ENCODE results near the gene COBL.
A peak's percentile ranks its signal among the peaks of the same experiment; 100 is the strongest.

Gene COBL

DNA sequence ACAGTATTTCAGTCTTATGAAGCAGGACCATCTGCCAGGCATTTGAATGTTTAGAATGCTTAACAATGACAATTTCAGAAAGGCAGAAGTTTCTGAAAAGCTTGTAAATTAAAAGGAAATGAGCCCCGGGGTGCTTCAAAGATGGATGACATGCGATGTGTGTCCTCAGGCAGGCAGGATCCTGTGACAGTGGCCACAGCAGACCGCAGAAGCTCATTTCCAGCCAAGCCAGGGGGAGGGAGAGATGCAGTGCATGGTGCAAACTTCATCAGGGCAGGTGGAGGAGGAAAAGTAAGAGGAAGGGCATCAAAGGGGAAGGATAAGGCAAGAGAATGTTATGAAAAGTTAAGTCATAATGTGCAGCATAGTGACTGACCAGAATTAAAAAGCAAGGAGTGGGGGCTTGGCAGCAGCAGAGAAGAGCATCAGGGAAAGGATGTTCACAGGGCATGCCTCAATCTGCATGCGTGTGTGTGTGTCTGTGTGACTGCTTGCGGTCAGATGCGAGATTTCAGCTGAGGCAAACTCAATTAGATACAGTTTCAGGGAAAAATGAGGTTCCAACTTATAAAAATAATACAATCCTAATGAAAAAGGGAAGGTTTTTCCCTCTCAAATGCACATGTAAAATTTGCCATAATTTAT, 173.7 kb downstream of the COBL start:
- DNase-seq (ENCODE audit: extremely low spot score): no peak
- TF ChIP-seq ZNF384 (IDR thresholded peaks at IDR 0.05) (no peak), ARNT (IDR thresholded peaks at IDR 0.05) (no peak), SUZ12 (IDR thresholded peaks at IDR 0.05) (no peak), LEF1 (IDR thresholded peaks at IDR 0.05; ENCODE audit: borderline replicate concordance) (no peak), HDGF (IDR thresholded peaks at IDR 0.05; ENCODE audit: borderline replicate concordance) (no peak), CTBP1 (IDR thresholded peaks at IDR 0.05; ENCODE audit: borderline replicate concordance) (no peak), NFRKB (IDR thresholded peaks at IDR 0.05) (no peak), FOXM1 (IDR thresholded peaks at IDR 0.05; ENCODE audit: borderline replicate concordance) (no peak), L3MBTL2 (conservative IDR thresholded peaks at IDR 0.05) (no peak), FOXA1 (IDR thresholded peaks at IDR 0.05) (no peak), ELF4 (IDR thresholded peaks at IDR 0.05) (no peak), BHLHE40 (IDR thresholded peaks at IDR 0.05; ENCODE audit: borderline replicate concordance) (no peak), FOXK2 (IDR thresholded peaks at IDR 0.05) (no peak), SP1 (IDR thresholded peaks at IDR 0.05) (no peak), TARDBP (IDR thresholded peaks at IDR 0.05) (no peak)
- TF ChIP-seq, protein P1, sequence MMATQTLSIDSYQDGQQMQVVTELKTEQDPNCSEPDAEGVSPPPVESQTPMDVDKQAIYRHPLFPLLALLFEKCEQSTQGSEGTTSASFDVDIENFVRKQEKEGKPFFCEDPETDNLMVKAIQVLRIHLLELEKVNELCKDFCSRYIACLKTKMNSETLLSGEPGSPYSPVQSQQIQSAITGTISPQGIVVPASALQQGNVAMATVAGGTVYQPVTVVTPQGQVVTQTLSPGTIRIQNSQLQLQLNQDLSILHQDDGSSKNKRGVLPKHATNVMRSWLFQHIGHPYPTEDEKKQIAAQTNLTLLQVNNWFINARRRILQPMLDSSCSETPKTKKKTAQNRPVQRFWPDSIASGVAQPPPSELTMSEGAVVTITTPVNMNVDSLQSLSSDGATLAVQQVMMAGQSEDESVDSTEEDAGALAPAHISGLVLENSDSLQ (IDR thresholded peaks at IDR 0.05): no peak
- ChIA-PET CTCF (interaction anchor here (1.2 to 2.2 kb wide), 2 partner anchors 18 to 674 kb away, joined by 5 to 9 read pairs; no protein-coding TSS in a partner anchor), POLR2A (no interaction called here)

- ChIA-PET CTCF (interaction anchor here (0.6 to 2.2 kb wide), 12 partner anchors 11 to 852 kb away, joined by 3 to 9 read pairs (median 6); no protein-coding TSS in a partner anchor), POLR2A (no interaction called here)
- peak; percentile 14 for DNase-seq (ENCODE audit: extremely low spot score)
- peak; percentile 86 for TF ChIP-seq ZNF384 (IDR thresholded peaks at IDR 0.05)
- no peak for TF ChIP-seq FOXA1 (IDR thresholded peaks at IDR 0.05)
These were observed 175.1 kb downstream of the COBL start for GRCh38 chr7:51141451-51142003.

DNA sequence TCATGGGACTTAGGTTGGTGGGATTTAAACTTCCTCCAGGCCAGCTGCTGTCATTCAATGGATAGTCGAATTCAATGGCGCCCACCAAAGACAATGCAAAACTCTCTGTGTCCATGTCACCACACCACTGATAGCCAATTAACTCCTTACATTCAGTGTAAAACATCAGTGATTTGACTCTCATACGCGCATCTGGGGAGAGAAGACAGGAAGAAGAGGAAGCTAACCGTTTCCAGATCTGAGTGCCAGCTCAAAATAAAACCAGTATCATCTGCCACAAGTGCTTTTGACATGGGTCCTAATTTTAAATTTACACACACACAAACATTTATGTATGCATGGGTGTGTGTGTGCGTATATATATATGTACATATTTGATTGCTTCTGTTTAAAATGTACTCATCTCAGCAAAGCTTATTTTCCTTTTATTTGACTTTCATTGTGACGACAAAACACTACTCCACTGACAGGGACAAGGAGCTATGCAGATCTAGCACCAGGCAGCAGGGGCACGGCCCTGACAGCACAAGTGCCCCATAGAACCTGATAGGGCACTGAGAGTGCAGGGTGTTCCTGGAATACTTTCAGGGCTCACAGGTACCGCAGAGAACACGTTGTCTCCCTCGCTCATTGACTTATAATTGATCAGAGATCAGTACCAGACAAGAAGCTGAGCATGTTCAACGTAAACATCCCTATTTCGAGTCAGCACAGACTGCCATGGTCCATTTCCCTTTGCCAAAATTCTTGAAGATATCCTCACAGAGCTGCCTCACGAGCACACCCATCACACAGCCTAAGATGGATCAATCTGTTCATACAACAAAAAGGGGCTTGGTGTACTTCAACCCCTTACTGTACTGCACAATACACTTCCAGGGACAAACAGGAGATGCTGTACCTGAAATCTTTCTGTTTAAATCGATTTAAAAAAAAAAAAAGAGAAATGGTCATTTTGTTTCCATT, 176.1 kb downstream of the COBL start:
- DNase-seq (ENCODE audit: extremely low spot score): no peak
- TF ChIP-seq HDGF (IDR thresholded peaks at IDR 0.05; ENCODE audit: borderline replicate concordance) (no peak), ZNF384 (IDR thresholded peaks at IDR 0.05) (no peak), SP1 (IDR thresholded peaks at IDR 0.05) (no peak), ELF4 (IDR thresholded peaks at IDR 0.05) (no peak), FOXA1 (IDR thresholded peaks at IDR 0.05) (no peak), BHLHE40 (IDR thresholded peaks at IDR 0.05; ENCODE audit: borderline replicate concordance) (no peak), FOXK2 (IDR thresholded peaks at IDR 0.05) (no peak), CTBP1 (IDR thresholded peaks at IDR 0.05; ENCODE audit: borderline replicate concordance) (no peak), L3MBTL2 (conservative IDR thresholded peaks at IDR 0.05) (no peak), LEF1 (IDR thresholded peaks at IDR 0.05; ENCODE audit: borderline replicate concordance) (no peak), TARDBP (IDR thresholded peaks at IDR 0.05) (no peak), FOXM1 (IDR thresholded peaks at IDR 0.05; ENCODE audit: borderline replicate concordance) (no peak), NFRKB (IDR thresholded peaks at IDR 0.05) (no peak), SUZ12 (IDR thresholded peaks at IDR 0.05) (no peak), ARNT (IDR thresholded peaks at IDR 0.05) (no peak)
- TF ChIP-seq, protein P1 (IDR thresholded peaks at IDR 0.05): no peak
- ChIA-PET CTCF (interaction anchor here (0.6 to 2.2 kb wide), 13 partner anchors 12 to 851 kb away, joined by 3 to 9 read pairs (median 6); no protein-coding TSS in a partner anchor), POLR2A (no interaction called here)

DNA sequence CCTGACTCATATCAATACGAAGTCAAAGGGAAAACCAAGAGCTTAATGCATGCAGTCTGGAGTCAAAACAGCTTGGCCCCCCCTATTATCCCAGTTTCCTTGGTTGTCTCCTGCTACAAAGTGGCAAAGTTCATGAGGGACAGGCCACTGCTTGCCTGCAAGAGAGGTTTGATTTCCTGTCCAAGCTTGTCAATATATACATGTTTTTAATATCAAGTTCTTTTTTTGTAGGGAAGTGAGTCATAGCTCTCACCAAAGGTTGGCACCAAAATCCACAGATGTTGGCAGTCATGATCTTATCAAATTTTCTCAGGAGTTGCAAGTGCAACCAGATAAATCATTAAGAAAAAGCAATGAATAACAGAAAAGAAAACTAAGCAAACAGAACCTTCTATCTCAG, 176.8 kb downstream of the COBL start:
- no peak for DNase-seq (ENCODE audit: extremely low spot score)
- CTCF ChIA-PET: interaction anchor here (0.7 kb wide), 1 partner anchor 672 kb away, joined by 3 read pairs; no protein-coding TSS in a partner anchor

More for the DNA sequence above, 176.8 kb downstream of the COBL start:
- POLR2A ChIA-PET: no interaction called here
- no peak for TF ChIP-seq LEF1 (IDR thresholded peaks at IDR 0.05; ENCODE audit: borderline replicate concordance)
- TF ChIP-seq L3MBTL2 (conservative IDR thresholded peaks at IDR 0.05): no peak
- no peak for TF ChIP-seq ELF4 (IDR thresholded peaks at IDR 0.05)
- TF ChIP-seq, protein P1 (IDR thresholded peaks at IDR 0.05): no peak
- TF ChIP-seq FOXA1 (IDR thresholded peaks at IDR 0.05): no peak
- TF ChIP-seq CTBP1 (IDR thresholded peaks at IDR 0.05; ENCODE audit: borderline replicate concordance): no peak
- no peak for TF ChIP-seq FOXM1 (IDR thresholded peaks at IDR 0.05; ENCODE audit: borderline replicate concordance)
- TF ChIP-seq NFRKB (IDR thresholded peaks at IDR 0.05): no peak
- TF ChIP-seq FOXK2 (IDR thresholded peaks at IDR 0.05): no peak
- TF ChIP-seq ZNF384 (IDR thresholded peaks at IDR 0.05): no peak
- no peak for TF ChIP-seq SUZ12 (IDR thresholded peaks at IDR 0.05)
- no peak for TF ChIP-seq BHLHE40 (IDR thresholded peaks at IDR 0.05; ENCODE audit: borderline replicate concordance)
- TF ChIP-seq HDGF (IDR thresholded peaks at IDR 0.05; ENCODE audit: borderline replicate concordance): no peak
- TF ChIP-seq TARDBP (IDR thresholded peaks at IDR 0.05): no peak
- TF ChIP-seq ARNT (IDR thresholded peaks at IDR 0.05): no peak
